B cell (primary cell): ENCODE measurements around the gene NRAS.

Experiments used
- EZH2 ChIP-seq: IDR thresholded peaks from 2 replicates; pipeline ENCODE4 v1.6.1; 2012; ENCODE audit warnings: borderline replicate concordance, low read depth, mild to moderate bottlenecking, moderate library complexity, low read length; ENCODE audit not compliant: insufficient read depth, poor library complexity, severe bottlenecking
- TF ChIP-seq, protein P1 (sequence below): fragments of 200-600 bp; IDR thresholded peaks from one replicate; pipeline ENCODE4 v1.8.0; 2022; ENCODE audit warnings: antibody characterized with exemption, mild to moderate bottlenecking

GRCh38 chr1:114666954-114667353 is 49.6 kb downstream of the NRAS start:
- TF ChIP-seq, protein P1, sequence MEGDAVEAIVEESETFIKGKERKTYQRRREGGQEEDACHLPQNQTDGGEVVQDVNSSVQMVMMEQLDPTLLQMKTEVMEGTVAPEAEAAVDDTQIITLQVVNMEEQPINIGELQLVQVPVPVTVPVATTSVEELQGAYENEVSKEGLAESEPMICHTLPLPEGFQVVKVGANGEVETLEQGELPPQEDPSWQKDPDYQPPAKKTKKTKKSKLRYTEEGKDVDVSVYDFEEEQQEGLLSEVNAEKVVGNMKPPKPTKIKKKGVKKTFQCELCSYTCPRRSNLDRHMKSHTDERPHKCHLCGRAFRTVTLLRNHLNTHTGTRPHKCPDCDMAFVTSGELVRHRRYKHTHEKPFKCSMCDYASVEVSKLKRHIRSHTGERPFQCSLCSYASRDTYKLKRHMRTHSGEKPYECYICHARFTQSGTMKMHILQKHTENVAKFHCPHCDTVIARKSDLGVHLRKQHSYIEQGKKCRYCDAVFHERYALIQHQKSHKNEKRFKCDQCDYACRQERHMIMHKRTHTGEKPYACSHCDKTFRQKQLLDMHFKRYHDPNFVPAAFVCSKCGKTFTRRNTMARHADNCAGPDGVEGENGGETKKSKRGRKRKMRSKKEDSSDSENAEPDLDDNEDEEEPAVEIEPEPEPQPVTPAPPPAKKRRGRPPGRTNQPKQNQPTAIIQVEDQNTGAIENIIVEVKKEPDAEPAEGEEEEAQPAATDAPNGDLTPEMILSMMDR, result no peak
- TF ChIP-seq EZH2, result no peak
